HCT116 (cell line): ENCODE data around the gene IFITM10. TPM values are rescaled to one million over a fixed set of nuclear protein-coding genes. Genes with fewer than 3 reads are reported as not detected.

Experiments
- ATAC-seq: fragments of 200-7000 bp; cut with Tn5 transposase; 2 replicates; pipeline ENCODE4 v1.9.1; 2020; ENCODE audit warnings: mild to moderate bottlenecking, moderate library complexity
- BruUV-seq: library from RNA; stranded (reverse); fragments of 400-500 nt; replicated peaks from 2 replicates; lab custom pipeline; 2021; lab: Mats Ljungman, UMichigan
- CTCF ChIA-PET: fragments of 300-600 bp; sonication (Branson Sonifier 250); formaldehyde crosslinking; loops from one replicate; lab custom pipeline; 2021; ENCODE audit warnings: antibody characterized with exemption; lab: Charles Lee
- POLR2A ChIA-PET: fragments of 300-600, 350-600 bp; sonication (Branson Sonifier 250); formaldehyde crosslinking; loops from one replicate; lab custom pipeline; 2021; ENCODE audit warnings: antibody characterized with exemption; lab: Charles Lee
- RAD21 ChIA-PET, 2 experiments: fragments of 300-600 bp; sonication (Branson Sonifier 250); formaldehyde crosslinking; loops; one replicate each; lab custom pipeline; 2023; ENCODE audit warnings: low total read pairs in 2 of 2; ENCODE audit not compliant: uncharacterized antibody in 2 of 2, unreplicated experiment in 2 of 2, low non-redundant PET in 1 of 2; lab: Charles Lee
- DNase-seq: peaks from one replicate; pipeline ENCODE4 v3.0.0-alpha.2; 2010; ENCODE audit warnings: low read depth, low spot score
- H2AFZ ChIP-seq: fragments of 200-600 bp; shearing (Covaris generic), sonication (generic); 2 replicates; pipeline ENCODE4 v1.6.1; 2017; ENCODE audit warnings: low read depth, mixed run types, mixed read lengths, antibody characterized with exemption, low read length; ENCODE audit not compliant: poor library complexity, severe bottlenecking
- H3K27ac ChIP-seq: 2 replicates; pipeline ENCODE4 v1.5.1; 2012; ENCODE audit warnings: low read depth, low read length
- H3K27me3 ChIP-seq: fragments of 200-600 bp; sonication (generic); 2 replicates; pipeline ENCODE4 v1.6.1; 2016; ENCODE audit warnings: mixed run types, low read length, mixed read lengths; ENCODE audit not compliant: insufficient read depth
- H3K36me3 ChIP-seq, 2 experiments: fragments of 200-500 bp in 1 of 2; fragments of 200-600 bp in 1 of 2; sonication (Bioruptor generic) in 1 of 2; sonication (generic) in 1 of 2; 2 replicates each; pipeline versions ENCODE4 v1.5.1 to v1.6.1; 2014 to 2016; ENCODE audit warnings: low read length in 2 of 2, inconsistent platforms in 1 of 2, mixed read lengths in 1 of 2, mixed run types in 1 of 2; ENCODE audit not compliant: insufficient read depth in 2 of 2, control insufficient read depth in 1 of 2
- H3K4me1 ChIP-seq, 2 experiments: fragments of 200-600 bp in 1 of 2; sonication (generic) in 1 of 2; 2 replicates each; pipeline versions ENCODE4 v1.5.1 to v1.6.1; 2012 to 2017; ENCODE audit warnings: low read length in 2 of 2, inconsistent platforms in 1 of 2, mild to moderate bottlenecking in 1 of 2, mixed read lengths in 1 of 2, mixed run types in 1 of 2, moderate library complexity in 1 of 2; ENCODE audit not compliant: insufficient read depth in 2 of 2, control insufficient read depth in 1 of 2
- H3K4me2 ChIP-seq: fragments of 200-600 bp; sonication (generic); 2 replicates; pipeline ENCODE4 v1.6.1; 2017; ENCODE audit warnings: mixed run types, low read length, mixed read lengths
- H3K4me3 ChIP-seq, 2 experiments: fragments of 200-600 bp in 1 of 2; sonication (generic) in 1 of 2; replicated peaks in 1 of 2; 2 replicates each; pipeline ENCODE4 v1.5.1; 2011 to 2016; ENCODE audit warnings: low read length in 2 of 2, control low read depth in 1 of 2, low read depth in 1 of 2, mild to moderate bottlenecking in 1 of 2, mixed read lengths in 1 of 2, mixed run types in 1 of 2
- H3K79me2 ChIP-seq: fragments of 200-600 bp; sonication (generic); 2 replicates; pipeline ENCODE4 v1.6.1; 2017; ENCODE audit warnings: mild to moderate bottlenecking, mixed run types, low read length, moderate library complexity, mixed read lengths; ENCODE audit not compliant: insufficient read depth
- H3K9ac ChIP-seq: fragments of 200-600 bp; sonication (generic); 2 replicates; pipeline ENCODE4 v1.6.1; 2016; ENCODE audit warnings: low read length, mixed read lengths
- H3K9me2 ChIP-seq: fragments of 200-600 bp; sonication (generic), shearing (Covaris generic); 2 replicates; pipeline ENCODE4 v1.6.1; 2017; ENCODE audit warnings: mixed run types, mild to moderate bottlenecking, moderate library complexity; ENCODE audit not compliant: insufficient read depth
- H3K9me3 ChIP-seq, 2 experiments: fragments of 200-500 bp in 1 of 2; fragments of 200-600 bp in 1 of 2; sonication (Bioruptor generic) in 1 of 2; sonication (generic) in 1 of 2; 2 replicates each; pipeline ENCODE4 v1.6.1; 2014 to 2017; ENCODE audit warnings: low read length in 2 of 2, mixed read lengths in 2 of 2, inconsistent platforms in 1 of 2, low read depth in 1 of 2, mild to moderate bottlenecking in 1 of 2, mixed run types in 1 of 2, moderate library complexity in 1 of 2; ENCODE audit not compliant: control insufficient read depth in 1 of 2, insufficient read depth in 1 of 2
- H4K20me1 ChIP-seq: fragments of 200-600 bp; sonication (generic), shearing (Covaris generic); 2 replicates; pipeline ENCODE4 v1.6.1; 2017; ENCODE audit warnings: mixed run types, mild to moderate bottlenecking, moderate library complexity; ENCODE audit not compliant: insufficient read depth
- CBX3 ChIP-seq: IDR thresholded peaks from 2 replicates; pipeline ENCODE4 v1.6.1; 2012; ENCODE audit warnings: low read depth
- CEBPB ChIP-seq: IDR thresholded peaks from 2 replicates; pipeline ENCODE4 v1.6.1; 2012; ENCODE audit warnings: low read depth
- EGR1 ChIP-seq: IDR thresholded peaks from 2 replicates; pipeline ENCODE4 v1.6.1; 2012; ENCODE audit warnings: low read depth
- ELF1 ChIP-seq: IDR thresholded peaks from 2 replicates; pipeline ENCODE4 v1.6.1; 2012; ENCODE audit warnings: low read depth, borderline replicate concordance
- EZH2 ChIP-seq: fragments of 200-600 bp; sonication (generic); IDR thresholded peaks from 2 replicates; pipeline ENCODE4 v1.6.1; 2017; ENCODE audit warnings: antibody characterized with exemption, mixed run types
- EZH2phosphoT487 ChIP-seq: fragments of 200-600 bp; IDR thresholded peaks from 2 replicates; pipeline ENCODE4 v1.6.1; 2018; ENCODE audit warnings: antibody characterized with exemption, borderline replicate concordance
- FOSL1 ChIP-seq: IDR thresholded peaks from 2 replicates; pipeline ENCODE4 v1.6.1; 2012; ENCODE audit warnings: low read depth
- JUND ChIP-seq: IDR thresholded peaks from 2 replicates; pipeline ENCODE4 v1.6.1; 2012
- POLR2A ChIP-seq: IDR thresholded peaks from 2 replicates; pipeline ENCODE4 v1.7.0; 2011; ENCODE audit warnings: borderline replicate concordance; ENCODE audit not compliant: insufficient read depth, insufficient read length; ENCODE audit errors: extremely low read depth
- POLR2AphosphoS5 ChIP-seq: IDR thresholded peaks from 2 replicates; pipeline ENCODE4 v1.6.1; 2011; ENCODE audit warnings: mild to moderate bottlenecking, low read depth, low read length, moderate library complexity
- SIN3A ChIP-seq: IDR thresholded peaks from 2 replicates; pipeline ENCODE4 v1.6.1; 2012; ENCODE audit warnings: low read depth
- SP1 ChIP-seq: IDR thresholded peaks from 2 replicates; pipeline ENCODE4 v1.6.1; 2012; ENCODE audit warnings: low read depth
- SRF ChIP-seq: IDR thresholded peaks from 2 replicates; pipeline ENCODE4 v1.6.1; 2012; ENCODE audit warnings: low read depth
- TCF7L2 ChIP-seq: IDR thresholded peaks from 2 replicates; pipeline ENCODE4 v1.7.0; 2011; ENCODE audit warnings: borderline replicate concordance, inconsistent platforms; ENCODE audit not compliant: insufficient read depth, insufficient read length; ENCODE audit errors: extremely low read depth
- YY1 ChIP-seq: IDR thresholded peaks from 2 replicates; pipeline ENCODE4 v1.6.1; 2011; ENCODE audit warnings: low read length, low read depth, moderate library complexity, mild to moderate bottlenecking; ENCODE audit not compliant: insufficient replicate concordance; ENCODE audit errors: extremely low read depth
- ZFX ChIP-seq: fragments of 450-650 bp; IDR thresholded peaks from 2 replicates; pipeline ENCODE4 v1.6.1; 2017
- ZNF274 ChIP-seq: fragments of 200-500 bp; sonication (Bioruptor generic); IDR thresholded peaks from 2 replicates; pipeline ENCODE4 v1.6.1; 2014; ENCODE audit warnings: mild to moderate bottlenecking, low read depth, low read length, inconsistent platforms
- intact Hi-C: fragments of 100-400 bp; cut with micrococcal nuclease; formaldehyde crosslinking; loops from 2 replicates; pipeline ENCODE4 v1.10.0; 2022
- total RNA-seq: library from RNA; stranded (reverse); gene quantifications from one replicate; pipeline ENCODE4 v1.2.1, GENCODE V29; 2021; ENCODE audit not compliant: unreplicated experiment
- TF ChIP-seq, protein P1 (sequence below): IDR thresholded peaks from 2 replicates; pipeline ENCODE4 v1.6.1; 2012
- TF ChIP-seq, protein P2 (sequence below): IDR thresholded peaks from 2 replicates; pipeline ENCODE4 v1.6.1; 2011; ENCODE audit warnings: mild to moderate bottlenecking, low read length, moderate library complexity; ENCODE audit not compliant: insufficient replicate concordance; ENCODE audit errors: extremely low read depth

IFITM10 gene
- total RNA-seq, 1 experiment from 2014 or later, result 1.9 TPM

DNA sequence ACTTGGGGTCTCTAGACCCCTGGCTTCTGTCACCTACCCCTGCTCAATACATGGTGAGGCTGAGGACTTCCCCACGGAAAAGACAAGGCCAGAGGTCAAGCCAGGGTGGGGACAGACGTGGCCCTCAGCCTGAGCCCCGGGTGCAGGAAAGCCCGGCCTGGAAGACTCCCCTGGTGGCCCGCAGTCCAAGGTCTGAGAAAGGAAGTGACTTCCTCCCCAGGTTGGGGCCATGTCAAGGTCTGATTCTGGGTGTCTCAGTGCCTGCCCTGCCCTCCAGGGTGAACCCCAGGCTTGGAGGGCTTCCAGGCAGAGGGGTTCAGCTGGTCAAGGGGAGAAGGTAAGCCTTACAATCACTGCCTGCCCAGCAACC, 9.4 kb upstream of the IFITM10 start:
- ChIA-PET POLR2A (no interaction called here), RAD21 (no interaction called here), CTCF (no interaction called here)
- Histone ChIP-seq H2AFZ (no peak overlapping the region), H3K79me2 (peaks cover 17% of the 10 kb centered on the region; the same call in 1 of the 2 replicates), H3K27me3 (no peaks in the 10 kb centered on the region), H4K20me1 (no peaks in the 10 kb centered on the region), H3K9me2 (no peaks in the 10 kb centered on the region), H3K36me3 (no peaks in the 10 kb centered on the region; a peak in 1 of 4 replicates), H3K9ac (no peak overlapping the region), H3K4me1 (peaks cover 13 to 33% of the 10 kb centered on the region in 2 experiments; a peak in 3 of 4 replicates), H3K9me3 (no peaks in the 10 kb centered on the region), H3K27ac (no peak overlapping the region), H3K4me2 (no peak overlapping the region), H3K4me3 (no peak overlapping the region)
- intact Hi-C loops, result no loop called here
- no TSS peak for BruUV-seq
- DNase-seq (no peak), ATAC-seq (no peak)
- TF ChIP-seq SP1, result no peak
- TF ChIP-seq EZH2, result no peak
- TF ChIP-seq, protein P1, sequence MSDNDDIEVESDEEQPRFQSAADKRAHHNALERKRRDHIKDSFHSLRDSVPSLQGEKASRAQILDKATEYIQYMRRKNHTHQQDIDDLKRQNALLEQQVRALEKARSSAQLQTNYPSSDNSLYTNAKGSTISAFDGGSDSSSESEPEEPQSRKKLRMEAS, result no peak
- no peak for TF ChIP-seq POLR2A

DNA sequence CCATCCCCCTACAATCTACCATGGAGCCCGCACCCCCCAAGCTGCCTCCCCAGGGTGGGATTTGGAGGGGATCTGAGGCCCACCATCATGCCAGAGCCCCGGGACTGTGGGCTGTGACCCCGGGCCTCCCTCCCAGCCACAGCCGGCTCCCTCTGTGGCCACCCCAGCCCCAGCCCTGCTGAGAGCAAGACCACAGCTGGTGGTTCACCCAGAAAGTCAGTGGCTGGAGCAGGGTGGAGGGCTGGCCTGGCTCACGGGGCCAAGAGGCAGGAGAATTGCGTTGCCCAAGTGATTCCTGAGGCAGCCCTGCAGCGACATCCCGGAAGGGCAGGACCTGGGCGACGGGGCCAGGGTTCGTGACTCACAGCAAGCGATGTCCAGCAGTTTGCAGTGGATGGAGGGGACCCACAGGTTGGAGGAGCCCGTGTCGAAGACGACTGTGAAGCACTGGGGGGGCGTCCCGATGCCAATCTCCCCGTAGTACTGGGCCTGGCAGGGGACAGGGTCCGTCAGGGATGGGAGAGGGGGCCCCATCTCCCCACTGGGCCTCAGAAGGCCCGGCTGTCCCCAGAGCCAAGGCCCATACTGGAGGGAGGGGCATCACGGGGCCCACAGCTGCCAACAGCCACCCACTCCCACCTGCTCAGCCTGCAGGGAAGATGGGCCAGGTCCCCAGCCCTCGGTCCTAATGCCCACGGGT, 8.9 kb upstream of the IFITM10 start:
- intact Hi-C loops, result no loop called here
- no peak for DNase-seq
- BruUV-seq, result no TSS peak
- no peak overlapping the region for H3K4me3 ChIP-seq
- no peaks in the 10 kb centered on the region for H3K9me3 ChIP-seq
- no peaks in the 10 kb centered on the region for H3K9me2 ChIP-seq
- peaks cover 10 to 30% of the 10 kb centered on the region in 2 experiments; a peak in 3 of 4 replicates for H3K4me1 ChIP-seq
- no peak overlapping the region for H2AFZ ChIP-seq
- H3K27ac ChIP-seq, result no peak overlapping the region
- H3K9ac ChIP-seq, result no peak overlapping the region
- ChIA-PET CTCF (no interaction called here), RAD21 (no interaction called here), POLR2A (no interaction called here)
- no peak for ATAC-seq
- H3K27me3 ChIP-seq, result no peaks in the 10 kb centered on the region
- peaks cover 17% of the 10 kb centered on the region; the same call in 1 of the 2 replicates for H3K79me2 ChIP-seq
- H3K4me2 ChIP-seq, result no peak overlapping the region
- H3K36me3 ChIP-seq, result no peaks in the 10 kb centered on the region; a peak in 1 of 4 replicates
- H4K20me1 ChIP-seq, result no peaks in the 10 kb centered on the region
- no peak for TF ChIP-seq POLR2AphosphoS5
- TF ChIP-seq FOSL1, result no peak
- TF ChIP-seq ZFX, result no peak
- TF ChIP-seq ZNF274, result no peak
- TF ChIP-seq TCF7L2, result no peak
- no peak for TF ChIP-seq ELF1
- TF ChIP-seq POLR2A, result no peak
- TF ChIP-seq, protein P1, result no peak
- TF ChIP-seq EGR1, result no peak
- TF ChIP-seq SIN3A, result no peak
- TF ChIP-seq CEBPB, result no peak
- no peak for TF ChIP-seq EZH2phosphoT487
- TF ChIP-seq CBX3, result no peak
- no peak for TF ChIP-seq YY1
- TF ChIP-seq, protein P2, sequence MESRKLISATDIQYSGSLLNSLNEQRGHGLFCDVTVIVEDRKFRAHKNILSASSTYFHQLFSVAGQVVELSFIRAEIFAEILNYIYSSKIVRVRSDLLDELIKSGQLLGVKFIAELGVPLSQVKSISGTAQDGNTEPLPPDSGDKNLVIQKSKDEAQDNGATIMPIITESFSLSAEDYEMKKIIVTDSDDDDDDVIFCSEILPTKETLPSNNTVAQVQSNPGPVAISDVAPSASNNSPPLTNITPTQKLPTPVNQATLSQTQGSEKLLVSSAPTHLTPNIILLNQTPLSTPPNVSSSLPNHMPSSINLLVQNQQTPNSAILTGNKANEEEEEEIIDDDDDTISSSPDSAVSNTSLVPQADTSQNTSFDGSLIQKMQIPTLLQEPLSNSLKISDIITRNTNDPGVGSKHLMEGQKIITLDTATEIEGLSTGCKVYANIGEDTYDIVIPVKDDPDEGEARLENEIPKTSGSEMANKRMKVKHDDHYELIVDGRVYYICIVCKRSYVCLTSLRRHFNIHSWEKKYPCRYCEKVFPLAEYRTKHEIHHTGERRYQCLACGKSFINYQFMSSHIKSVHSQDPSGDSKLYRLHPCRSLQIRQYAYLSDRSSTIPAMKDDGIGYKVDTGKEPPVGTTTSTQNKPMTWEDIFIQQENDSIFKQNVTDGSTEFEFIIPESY, result no peak
- no peak for TF ChIP-seq JUND
- no peak for TF ChIP-seq EZH2
- no peak for TF ChIP-seq SRF
